ENCODE results near the gene ARMC3.

ARMC3 gene

DNA sequence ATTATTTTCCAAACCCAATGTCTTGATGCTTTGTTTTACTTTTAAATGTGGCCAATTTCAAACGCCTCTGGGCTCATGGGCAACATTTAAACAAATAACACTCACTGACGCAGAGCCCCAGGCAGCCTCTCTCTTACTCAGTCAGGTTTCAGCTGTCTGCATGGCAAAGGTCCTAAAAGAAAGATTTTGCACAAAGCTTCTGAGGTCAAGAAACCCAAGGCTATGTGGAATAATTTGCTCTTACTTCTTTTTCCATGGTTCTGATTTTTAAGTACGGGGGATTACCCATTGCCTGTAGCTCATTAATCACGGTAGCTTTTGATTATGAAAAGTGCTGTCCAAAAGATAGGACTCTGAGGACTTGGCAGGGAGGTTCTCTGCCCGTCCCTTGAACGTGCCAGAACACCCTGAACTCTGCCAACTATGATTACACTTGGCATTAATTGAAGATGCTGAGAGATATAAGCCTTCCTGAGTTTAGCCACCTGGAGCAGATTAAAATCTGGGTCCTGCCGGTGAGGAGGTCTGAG lies 153.4 kb downstream of the ARMC3 start:
- no peak for FAIRE-seq

DNA sequence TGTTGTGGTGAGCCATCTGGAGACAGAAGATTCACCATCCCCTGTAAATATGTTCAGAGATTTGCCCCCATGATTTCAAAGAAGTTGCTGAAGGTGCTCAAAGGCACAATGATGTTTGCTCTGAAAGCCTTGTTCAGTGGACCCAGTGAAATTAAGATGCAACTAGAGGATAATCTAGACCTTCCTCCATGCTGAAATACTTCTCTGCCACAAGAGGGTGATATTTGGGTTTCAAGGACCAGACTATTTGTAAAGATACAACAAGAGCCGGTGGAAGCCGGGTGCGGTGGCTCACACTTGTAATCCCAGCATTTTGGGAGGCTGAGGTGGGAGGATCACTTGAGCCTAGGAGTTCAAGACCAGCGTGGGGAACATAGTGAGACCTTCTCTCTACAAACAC lies 154.0 kb downstream of the ARMC3 start:
- FAIRE-seq: no peak
